ENCODE results near the gene SH3RF3.

DNA sequence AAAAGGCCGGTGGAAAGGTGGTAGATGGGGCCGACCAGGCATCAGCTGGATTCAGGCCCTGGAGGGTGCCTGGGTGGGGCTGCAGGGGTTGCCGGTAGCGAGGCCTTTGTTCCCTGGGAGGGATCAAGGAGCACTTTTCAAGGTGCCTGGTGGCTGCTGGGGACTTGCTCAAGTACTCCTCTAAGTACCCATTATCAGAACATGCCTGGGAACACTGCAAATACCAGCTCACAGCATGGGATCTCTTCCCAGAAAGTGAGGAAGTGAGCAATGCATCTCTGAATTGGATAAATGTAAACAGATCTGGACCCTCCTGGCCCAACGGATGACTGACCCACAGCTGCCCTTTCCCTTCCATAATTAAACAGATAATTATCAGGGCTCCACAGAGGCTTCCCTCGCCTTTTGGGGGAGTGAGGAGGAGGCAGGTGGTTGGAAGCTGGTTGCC lies 210.5 kb downstream of the SH3RF3 start:
- TF ChIP-seq, protein P1, sequence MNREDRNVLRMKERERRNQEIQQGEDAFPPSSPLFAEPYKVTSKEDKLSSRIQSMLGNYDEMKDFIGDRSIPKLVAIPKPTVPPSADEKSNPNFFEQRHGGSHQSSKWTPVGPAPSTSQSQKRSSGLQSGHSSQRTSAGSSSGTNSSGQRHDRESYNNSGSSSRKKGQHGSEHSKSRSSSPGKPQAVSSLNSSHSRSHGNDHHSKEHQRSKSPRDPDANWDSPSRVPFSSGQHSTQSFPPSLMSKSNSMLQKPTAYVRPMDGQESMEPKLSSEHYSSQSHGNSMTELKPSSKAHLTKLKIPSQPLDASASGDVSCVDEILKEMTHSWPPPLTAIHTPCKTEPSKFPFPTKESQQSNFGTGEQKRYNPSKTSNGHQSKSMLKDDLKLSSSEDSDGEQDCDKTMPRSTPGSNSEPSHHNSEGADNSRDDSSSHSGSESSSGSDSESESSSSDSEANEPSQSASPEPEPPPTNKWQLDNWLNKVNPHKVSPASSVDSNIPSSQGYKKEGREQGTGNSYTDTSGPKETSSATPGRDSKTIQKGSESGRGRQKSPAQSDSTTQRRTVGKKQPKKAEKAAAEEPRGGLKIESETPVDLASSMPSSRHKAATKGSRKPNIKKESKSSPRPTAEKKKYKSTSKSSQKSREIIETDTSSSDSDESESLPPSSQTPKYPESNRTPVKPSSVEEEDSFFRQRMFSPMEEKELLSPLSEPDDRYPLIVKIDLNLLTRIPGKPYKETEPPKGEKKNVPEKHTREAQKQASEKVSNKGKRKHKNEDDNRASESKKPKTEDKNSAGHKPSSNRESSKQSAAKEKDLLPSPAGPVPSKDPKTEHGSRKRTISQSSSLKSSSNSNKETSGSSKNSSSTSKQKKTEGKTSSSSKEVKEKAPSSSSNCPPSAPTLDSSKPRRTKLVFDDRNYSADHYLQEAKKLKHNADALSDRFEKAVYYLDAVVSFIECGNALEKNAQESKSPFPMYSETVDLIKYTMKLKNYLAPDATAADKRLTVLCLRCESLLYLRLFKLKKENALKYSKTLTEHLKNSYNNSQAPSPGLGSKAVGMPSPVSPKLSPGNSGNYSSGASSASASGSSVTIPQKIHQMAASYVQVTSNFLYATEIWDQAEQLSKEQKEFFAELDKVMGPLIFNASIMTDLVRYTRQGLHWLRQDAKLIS (CRISPR knock-in tag; IDR thresholded peaks at IDR 0.05), result no peak
- TF ChIP-seq, protein P2, sequence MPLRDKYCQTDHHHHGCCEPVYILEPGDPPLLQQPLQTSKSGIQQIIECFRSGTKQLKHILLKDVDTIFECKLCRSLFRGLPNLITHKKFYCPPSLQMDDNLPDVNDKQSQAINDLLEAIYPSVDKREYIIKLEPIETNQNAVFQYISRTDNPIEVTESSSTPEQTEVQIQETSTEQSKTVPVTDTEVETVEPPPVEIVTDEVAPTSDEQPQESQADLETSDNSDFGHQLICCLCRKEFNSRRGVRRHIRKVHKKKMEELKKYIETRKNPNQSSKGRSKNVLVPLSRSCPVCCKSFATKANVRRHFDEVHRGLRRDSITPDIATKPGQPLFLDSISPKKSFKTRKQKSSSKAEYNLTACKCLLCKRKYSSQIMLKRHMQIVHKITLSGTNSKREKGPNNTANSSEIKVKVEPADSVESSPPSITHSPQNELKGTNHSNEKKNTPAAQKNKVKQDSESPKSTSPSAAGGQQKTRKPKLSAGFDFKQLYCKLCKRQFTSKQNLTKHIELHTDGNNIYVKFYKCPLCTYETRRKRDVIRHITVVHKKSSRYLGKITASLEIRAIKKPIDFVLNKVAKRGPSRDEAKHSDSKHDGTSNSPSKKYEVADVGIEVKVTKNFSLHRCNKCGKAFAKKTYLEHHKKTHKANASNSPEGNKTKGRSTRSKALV (CRISPR knock-in tag; IDR thresholded peaks at IDR 0.05), result no peak
- TF ChIP-seq, protein P3, sequence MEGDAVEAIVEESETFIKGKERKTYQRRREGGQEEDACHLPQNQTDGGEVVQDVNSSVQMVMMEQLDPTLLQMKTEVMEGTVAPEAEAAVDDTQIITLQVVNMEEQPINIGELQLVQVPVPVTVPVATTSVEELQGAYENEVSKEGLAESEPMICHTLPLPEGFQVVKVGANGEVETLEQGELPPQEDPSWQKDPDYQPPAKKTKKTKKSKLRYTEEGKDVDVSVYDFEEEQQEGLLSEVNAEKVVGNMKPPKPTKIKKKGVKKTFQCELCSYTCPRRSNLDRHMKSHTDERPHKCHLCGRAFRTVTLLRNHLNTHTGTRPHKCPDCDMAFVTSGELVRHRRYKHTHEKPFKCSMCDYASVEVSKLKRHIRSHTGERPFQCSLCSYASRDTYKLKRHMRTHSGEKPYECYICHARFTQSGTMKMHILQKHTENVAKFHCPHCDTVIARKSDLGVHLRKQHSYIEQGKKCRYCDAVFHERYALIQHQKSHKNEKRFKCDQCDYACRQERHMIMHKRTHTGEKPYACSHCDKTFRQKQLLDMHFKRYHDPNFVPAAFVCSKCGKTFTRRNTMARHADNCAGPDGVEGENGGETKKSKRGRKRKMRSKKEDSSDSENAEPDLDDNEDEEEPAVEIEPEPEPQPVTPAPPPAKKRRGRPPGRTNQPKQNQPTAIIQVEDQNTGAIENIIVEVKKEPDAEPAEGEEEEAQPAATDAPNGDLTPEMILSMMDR (CRISPR knock-in tag; IDR thresholded peaks at IDR 0.05), result no peak
- TF ChIP-seq HDAC2 (CRISPR knock-in tag; IDR thresholded peaks at IDR 0.05), result no peak
- TF ChIP-seq TCF7 (IDR thresholded peaks at IDR 0.05; ENCODE audit: low read depth), result no peak
- TF ChIP-seq IKZF1 (IDR thresholded peaks at IDR 0.05), result no peak
- TF ChIP-seq, protein P4, sequence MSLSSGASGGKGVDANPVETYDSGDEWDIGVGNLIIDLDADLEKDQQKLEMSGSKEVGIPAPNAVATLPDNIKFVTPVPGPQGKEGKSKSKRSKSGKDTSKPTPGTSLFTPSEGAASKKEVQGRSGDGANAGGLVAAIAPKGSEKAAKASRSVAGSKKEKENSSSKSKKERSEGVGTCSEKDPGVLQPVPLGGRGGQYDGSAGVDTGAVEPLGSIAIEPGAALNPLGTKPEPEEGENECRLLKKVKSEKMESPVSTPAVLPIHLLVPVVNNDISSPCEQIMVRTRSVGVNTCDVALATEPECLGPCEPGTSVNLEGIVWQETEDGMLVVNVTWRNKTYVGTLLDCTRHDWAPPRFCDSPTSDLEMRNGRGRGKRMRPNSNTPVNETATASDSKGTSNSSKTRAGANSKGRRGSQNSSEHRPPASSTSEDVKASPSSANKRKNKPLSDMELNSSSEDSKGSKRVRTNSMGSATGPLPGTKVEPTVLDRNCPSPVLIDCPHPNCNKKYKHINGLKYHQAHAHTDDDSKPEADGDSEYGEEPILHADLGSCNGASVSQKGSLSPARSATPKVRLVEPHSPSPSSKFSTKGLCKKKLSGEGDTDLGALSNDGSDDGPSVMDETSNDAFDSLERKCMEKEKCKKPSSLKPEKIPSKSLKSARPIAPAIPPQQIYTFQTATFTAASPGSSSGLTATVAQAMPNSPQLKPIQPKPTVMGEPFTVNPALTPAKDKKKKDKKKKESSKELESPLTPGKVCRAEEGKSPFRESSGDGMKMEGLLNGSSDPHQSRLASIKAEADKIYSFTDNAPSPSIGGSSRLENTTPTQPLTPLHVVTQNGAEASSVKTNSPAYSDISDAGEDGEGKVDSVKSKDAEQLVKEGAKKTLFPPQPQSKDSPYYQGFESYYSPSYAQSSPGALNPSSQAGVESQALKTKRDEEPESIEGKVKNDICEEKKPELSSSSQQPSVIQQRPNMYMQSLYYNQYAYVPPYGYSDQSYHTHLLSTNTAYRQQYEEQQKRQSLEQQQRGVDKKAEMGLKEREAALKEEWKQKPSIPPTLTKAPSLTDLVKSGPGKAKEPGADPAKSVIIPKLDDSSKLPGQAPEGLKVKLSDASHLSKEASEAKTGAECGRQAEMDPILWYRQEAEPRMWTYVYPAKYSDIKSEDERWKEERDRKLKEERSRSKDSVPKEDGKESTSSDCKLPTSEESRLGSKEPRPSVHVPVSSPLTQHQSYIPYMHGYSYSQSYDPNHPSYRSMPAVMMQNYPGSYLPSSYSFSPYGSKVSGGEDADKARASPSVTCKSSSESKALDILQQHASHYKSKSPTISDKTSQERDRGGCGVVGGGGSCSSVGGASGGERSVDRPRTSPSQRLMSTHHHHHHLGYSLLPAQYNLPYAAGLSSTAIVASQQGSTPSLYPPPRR (CRISPR knock-in tag; IDR thresholded peaks at IDR 0.05; ENCODE audit: borderline replicate concordance), result no peak
